ENCODE data around the gene EXD3. TPM values are rescaled to one million over a fixed set of nuclear protein-coding genes. Genes with fewer than 3 reads are reported as not detected.
"Not testable (repeated sequence)": the region's sequence is repeated elsewhere in the genome, so short reads cannot be mapped to it uniquely, and the experiment has no call there.

EXD3 gene
- total RNA-seq, 2 experiments from 2014 or later = 10.3 to 13.2 TPM

- Mint-ChIP-seq H3K4me1 (no peaks in the 10 kb centered on the region), H3K4me3 (no peak overlapping the region), H3K27ac (no peak overlapping the region), H3K9me3 (peaks cover 2% of the 10 kb centered on the region), H3K36me3 (ENCODE audit: low read depth) (no peaks in the 10 kb centered on the region), H3K27me3 (no peaks in the 10 kb centered on the region)
- CTCF ChIA-PET = no interaction called here
- no peak for DNase-seq
- POLR2A ChIA-PET = no interaction called here
Observed at GRCh38 chr9:137350696-137351584, 72.0 kb downstream of the EXD3 start.

GRCh38 chr9:137349471-137350033 is 73.4 kb downstream of the EXD3 start:
- Mint-ChIP-seq H3K4me3 (no peak overlapping the region), H3K9me3 (peaks cover 2% of the 10 kb centered on the region), H3K27ac (no peak overlapping the region), H3K4me1 (no peaks in the 10 kb centered on the region), H3K36me3 (ENCODE audit: low read depth) (no peaks in the 10 kb centered on the region), H3K27me3 (no peaks in the 10 kb centered on the region)
- CTCF ChIA-PET = interaction anchor here (0.8 kb wide), 1 partner anchor 10 kb away, joined by 6 read pairs; no protein-coding TSS in a partner anchor
- DNase-seq = no peak
- POLR2A ChIA-PET = no interaction called here

GRCh38 chr9:137348769-137349470 is 74.0 kb downstream of the EXD3 start:
- CTCF ChIA-PET = interaction anchor here (0.8 kb wide), 1 partner anchor 9 kb away, joined by 6 read pairs; no protein-coding TSS in a partner anchor
- no peaks in the 10 kb centered on the region for H3K36me3 Mint-ChIP-seq (ENCODE audit: low read depth)
- DNase-seq = no peak
- H3K4me1 Mint-ChIP-seq = no peaks in the 10 kb centered on the region
- H3K27ac Mint-ChIP-seq = no peak overlapping the region
- POLR2A ChIA-PET = no interaction called here
- peaks cover 2% of the 10 kb centered on the region for H3K9me3 Mint-ChIP-seq
- no peaks in the 10 kb centered on the region for H3K27me3 Mint-ChIP-seq
- no peak overlapping the region for H3K4me3 Mint-ChIP-seq

- no peaks in the 10 kb centered on the region for H3K27me3 Mint-ChIP-seq
- DNase-seq = no peak
- no peaks in the 10 kb centered on the region for H3K4me1 Mint-ChIP-seq
- no peak overlapping the region for H3K4me3 Mint-ChIP-seq
- CTCF ChIA-PET = no interaction called here
- H3K9me3 Mint-ChIP-seq = peaks cover 2% of the 10 kb centered on the region
- POLR2A ChIA-PET = no interaction called here
- H3K27ac Mint-ChIP-seq = no peak overlapping the region
- no peaks in the 10 kb centered on the region for H3K36me3 Mint-ChIP-seq (ENCODE audit: low read depth)
Observed at GRCh38 chr9:137347928-137348327, 75.0 kb downstream of the EXD3 start.

GRCh38 chr9:137342482-137342881 is 80.5 kb downstream of the EXD3 start:
- CTCF ChIA-PET = no interaction called here
- Mint-ChIP-seq H3K4me1 (peaks cover 4% of the 10 kb centered on the region), H3K27me3 (no peaks in the 10 kb centered on the region), H3K4me3 (no peak overlapping the region), H3K27ac (no peak overlapping the region), H3K36me3 (ENCODE audit: low read depth) (no peaks in the 10 kb centered on the region), H3K9me3 (peaks cover 2% of the 10 kb centered on the region)
- no peak for DNase-seq
- POLR2A ChIA-PET = no interaction called here

GRCh38 chr9:137341227-137341626 is 81.7 kb downstream of the EXD3 start:
- no peak for DNase-seq
- ChIA-PET CTCF (interaction anchor here (0.6 kb wide), 1 partner anchor 614 kb away, joined by 4 read pairs; no protein-coding TSS in a partner anchor), POLR2A (no interaction called here)
- Mint-ChIP-seq H3K27me3 (no peaks in the 10 kb centered on the region), H3K9me3 (peaks cover 4% of the 10 kb centered on the region), H3K27ac (no peak overlapping the region), H3K4me1 (peaks cover 4% of the 10 kb centered on the region), H3K4me3 (no peak overlapping the region), H3K36me3 (ENCODE audit: low read depth) (no peaks in the 10 kb centered on the region)

- DNase-seq; POLR2A ChIA-PET; H3K36me3 Mint-ChIP-seq (ENCODE audit: low read depth); H3K27me3 Mint-ChIP-seq; H3K4me3 Mint-ChIP-seq; H3K4me1 Mint-ChIP-seq; H3K27ac Mint-ChIP-seq: not testable (repeated sequence)
- H3K9me3 Mint-ChIP-seq = peaks cover 11% of the 10 kb centered on the region
- CTCF ChIA-PET = interaction anchor here (0.6 to 1.2 kb wide), 2 partner anchors 9 to 667 kb away, joined by 4 to 6 read pairs; no protein-coding TSS in a partner anchor
Observed at GRCh38 chr9:137339908-137340462, 83.0 kb downstream of the EXD3 start.

- H3K9me3 Mint-ChIP-seq = peaks cover 11% of the 10 kb centered on the region
- no peak for DNase-seq
- ChIA-PET CTCF (interaction anchor here (0.6 to 1.2 kb wide), 2 partner anchors 10 to 666 kb away, joined by 4 to 6 read pairs; no protein-coding TSS in a partner anchor), POLR2A (no interaction called here)
- no peak overlapping the region for H3K27ac Mint-ChIP-seq
- H3K4me1 Mint-ChIP-seq = peaks cover 4% of the 10 kb centered on the region
- no peaks in the 10 kb centered on the region for H3K36me3 Mint-ChIP-seq (ENCODE audit: low read depth)
- H3K4me3 Mint-ChIP-seq = no peak overlapping the region
- H3K27me3 Mint-ChIP-seq = no peaks in the 10 kb centered on the region
Observed at GRCh38 chr9:137339045-137339907, 83.7 kb downstream of the EXD3 start.

GRCh38 chr9:137336735-137337134 is 86.2 kb downstream of the EXD3 start:
- peaks cover 11% of the 10 kb centered on the region for H3K9me3 Mint-ChIP-seq
- CTCF ChIA-PET = no interaction called here
- no peak overlapping the region for H3K27ac Mint-ChIP-seq
- H3K4me3 Mint-ChIP-seq = no peak overlapping the region
- H3K36me3 Mint-ChIP-seq (ENCODE audit: low read depth) = no peaks in the 10 kb centered on the region
- peaks cover 4% of the 10 kb centered on the region for H3K4me1 Mint-ChIP-seq
- DNase-seq = no peak
- H3K27me3 Mint-ChIP-seq = no peaks in the 10 kb centered on the region
- POLR2A ChIA-PET = no interaction called here

- DNase-seq = no peak
- H3K4me1 Mint-ChIP-seq = no peaks in the 10 kb centered on the region
- peaks cover 22% of the 10 kb centered on the region for H3K9me3 Mint-ChIP-seq
- H3K27me3 Mint-ChIP-seq = no peaks in the 10 kb centered on the region
- POLR2A ChIA-PET = no interaction called here
- H3K27ac Mint-ChIP-seq = no peak overlapping the region
- H3K4me3 Mint-ChIP-seq = no peak overlapping the region
- CTCF ChIA-PET = no interaction called here
- peaks cover 2% of the 10 kb centered on the region for H3K36me3 Mint-ChIP-seq (ENCODE audit: low read depth)
Observed at GRCh38 chr9:137333016-137333671, 89.8 kb downstream of the EXD3 start.

GRCh38 chr9:137331929-137332328 is 91.0 kb downstream of the EXD3 start:
- no peak for DNase-seq
- Mint-ChIP-seq H3K27me3 (no peaks in the 10 kb centered on the region), H3K4me3 (no peak overlapping the region), H3K27ac (no peak overlapping the region), H3K9me3 (peaks cover 25% of the 10 kb centered on the region), H3K36me3 (ENCODE audit: low read depth) (peaks cover 2% of the 10 kb centered on the region), H3K4me1 (peaks cover under 1% of the 10 kb centered on the region)
- CTCF ChIA-PET = no interaction called here
- POLR2A ChIA-PET = no interaction called here

- peaks cover 20% of the 10 kb centered on the region for H3K9me3 Mint-ChIP-seq
- H3K4me3 Mint-ChIP-seq = no peak overlapping the region
- H3K36me3 Mint-ChIP-seq (ENCODE audit: low read depth) = peaks cover 2% of the 10 kb centered on the region
- POLR2A ChIA-PET = no interaction called here
- H3K27ac Mint-ChIP-seq = no peak overlapping the region
- peaks cover 7% of the 10 kb centered on the region for H3K27me3 Mint-ChIP-seq
- CTCF ChIA-PET = no interaction called here
- DNase-seq = no peak
- H3K4me1 Mint-ChIP-seq = peaks cover 8% of the 10 kb centered on the region
Observed at GRCh38 chr9:137330689-137331088, 92.3 kb downstream of the EXD3 start.

All from activated CD4-positive, alpha-beta T cell treated with anti-CD3 and anti-CD28 coated beads, Interleukin-2, amount 10 ng/mL, durations not matched to agents 7 days and 5 days (primary cell).